KG1 (cell line): ENCODE measurements around the gene HOXC13.

Source experiments
- DNase-seq: peaks from one replicate; lab custom pipeline; 2025; lab: John Stamatoyannopoulos, UW

The HOXC13 gene

DNA sequence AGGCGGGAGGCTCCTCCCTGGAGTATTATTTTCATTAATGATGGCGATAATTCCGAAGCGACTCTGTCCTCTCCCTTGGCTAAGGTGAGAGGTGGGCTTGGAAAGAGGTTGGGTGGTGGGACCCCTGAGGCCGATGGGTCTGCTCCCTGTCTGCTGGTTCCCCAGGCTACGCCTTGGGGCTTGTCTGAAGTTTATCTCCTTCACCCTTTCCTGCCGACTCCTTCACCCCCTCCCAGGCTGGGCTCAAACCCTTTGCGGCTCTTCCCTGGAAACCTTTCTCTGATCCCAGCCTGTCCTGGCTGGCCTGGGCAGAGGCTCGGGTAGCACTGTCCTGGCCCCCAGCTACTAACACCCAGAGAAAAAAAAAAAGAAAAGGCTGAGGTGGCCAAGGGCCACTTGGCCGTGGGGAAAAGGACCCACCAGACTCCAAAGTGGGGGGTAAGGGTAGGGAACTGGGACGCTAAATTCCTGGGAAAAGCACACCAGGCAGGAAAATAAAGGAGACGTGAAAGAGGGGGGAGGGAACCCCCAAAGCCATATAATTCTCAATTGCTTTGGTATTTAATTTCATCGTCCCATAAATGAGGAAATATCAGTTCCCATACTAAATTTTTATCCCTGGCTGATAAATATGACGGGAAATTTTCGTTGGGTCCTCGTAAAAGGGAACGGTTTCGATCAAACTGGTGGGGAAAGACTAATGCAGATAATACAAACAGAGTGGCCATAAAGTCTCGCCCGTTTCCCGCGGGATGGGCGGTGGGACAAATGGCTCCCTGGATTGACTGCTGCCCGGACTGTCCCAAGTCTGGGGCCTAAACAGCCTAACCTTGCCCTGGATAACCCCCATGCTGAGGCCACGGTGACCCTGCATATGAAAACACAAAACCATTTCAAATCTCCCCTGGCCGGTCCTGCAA is 44.3 kb downstream of the HOXC13 start:
- DNase-seq, result no peak

DNA sequence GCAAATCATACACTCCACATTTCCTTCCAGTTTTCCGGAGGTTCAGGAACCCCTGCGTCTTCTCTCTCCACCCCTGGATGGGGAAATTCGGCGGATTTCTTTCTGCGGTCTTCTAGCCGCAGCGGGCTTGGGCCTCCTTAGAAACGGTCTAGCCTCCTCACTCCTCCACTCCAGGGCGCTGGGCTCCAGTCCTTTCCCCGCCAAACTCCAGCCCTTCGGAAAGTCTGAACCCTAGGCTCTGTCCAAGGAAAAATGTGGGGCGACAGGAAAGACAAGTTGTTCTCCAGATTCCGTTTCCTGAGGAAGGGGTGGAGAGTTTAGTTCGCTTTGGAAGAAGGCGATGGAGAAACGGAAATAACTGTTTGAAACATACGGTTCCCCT is 44.9 kb downstream of the HOXC13 start:
- DNase-seq, result no peak

DNA sequence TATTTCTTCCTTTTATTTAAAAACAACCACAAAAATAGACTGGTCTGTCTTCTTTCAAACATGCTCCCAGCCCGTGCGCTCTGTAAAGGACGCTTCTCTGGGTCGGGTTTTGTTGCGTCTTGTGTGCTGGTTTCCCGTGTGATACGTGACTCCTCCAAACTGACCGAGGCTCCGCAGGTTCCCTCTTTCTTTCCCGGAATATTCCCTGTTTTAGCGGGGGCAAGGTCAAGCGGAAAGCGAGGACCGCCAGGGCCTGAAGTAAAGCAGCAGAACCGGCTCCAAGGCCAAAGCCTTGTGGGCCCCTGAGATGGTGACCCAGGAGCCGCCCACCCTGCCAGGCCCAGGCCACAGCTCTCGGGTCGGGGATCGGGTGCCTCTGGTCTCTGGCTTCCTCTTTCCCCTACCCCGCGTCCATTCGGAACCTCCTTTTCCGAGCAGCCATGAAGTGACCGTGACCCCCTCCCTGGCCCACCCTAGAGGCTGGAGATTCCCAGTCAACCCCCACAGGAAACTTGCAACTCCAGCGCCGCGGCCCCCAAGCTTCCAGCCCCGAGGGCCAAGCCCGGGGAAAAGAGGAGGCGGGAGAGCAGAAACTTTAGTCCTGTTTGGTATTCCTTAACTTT is 45.4 kb downstream of the HOXC13 start:
- no peak for DNase-seq

DNA sequence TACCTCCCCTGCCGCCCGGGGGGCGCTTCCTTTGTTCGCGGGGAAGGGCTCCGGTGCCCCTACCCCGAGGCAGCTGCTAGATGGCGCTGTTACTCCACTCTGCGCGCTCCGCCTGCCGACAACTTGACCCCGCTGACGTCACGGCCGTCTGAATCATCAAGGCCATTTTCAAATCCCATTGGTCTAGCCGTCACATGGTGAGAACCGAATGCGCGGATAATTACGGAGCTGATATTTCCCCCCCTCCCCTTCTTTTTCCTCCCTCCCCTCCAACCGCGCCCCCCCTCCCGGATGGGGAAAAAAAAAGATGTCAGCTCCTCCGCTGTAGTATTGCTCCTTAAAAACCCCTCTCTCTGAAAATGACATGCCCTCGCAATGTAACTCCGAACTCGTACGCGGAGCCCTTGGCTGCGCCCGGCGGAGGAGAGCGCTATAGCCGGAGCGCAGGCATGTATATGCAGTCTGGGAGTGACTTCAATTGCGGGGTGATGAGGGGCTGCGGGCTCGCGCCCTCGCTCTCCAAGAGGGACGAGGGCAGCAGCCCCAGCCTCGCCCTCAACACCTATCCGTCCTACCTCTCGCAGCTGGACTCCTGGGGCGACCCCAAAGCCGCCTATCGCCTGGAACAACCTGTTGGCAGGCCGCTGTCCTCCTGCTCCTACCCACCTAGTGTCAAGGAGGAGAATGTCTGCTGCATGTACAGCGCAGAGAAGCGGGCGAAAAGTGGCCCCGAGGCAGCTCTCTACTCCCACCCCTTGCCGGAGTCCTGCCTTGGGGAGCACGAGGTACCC is 46.5 kb downstream of the HOXC13 start, which contains the start of gene HOXC10:
TSS of gene HOXC10 (plus strand) at position 246 of the 791 bp plus-strand sequence. CDS start at position 360, 114 bp downstream.
- DNase-seq, result no peak

DNA sequence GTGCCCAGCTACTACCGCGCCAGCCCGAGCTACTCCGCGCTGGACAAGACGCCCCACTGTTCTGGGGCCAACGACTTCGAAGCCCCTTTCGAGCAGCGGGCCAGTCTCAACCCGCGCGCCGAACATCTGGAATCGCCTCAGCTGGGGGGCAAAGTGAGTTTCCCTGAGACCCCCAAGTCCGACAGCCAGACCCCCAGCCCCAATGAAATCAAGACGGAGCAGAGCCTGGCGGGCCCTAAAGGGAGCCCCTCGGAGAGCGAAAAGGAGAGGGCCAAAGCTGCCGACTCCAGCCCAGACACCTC is 47.0 kb downstream of the HOXC13 start:
- no peak for DNase-seq

DNA sequence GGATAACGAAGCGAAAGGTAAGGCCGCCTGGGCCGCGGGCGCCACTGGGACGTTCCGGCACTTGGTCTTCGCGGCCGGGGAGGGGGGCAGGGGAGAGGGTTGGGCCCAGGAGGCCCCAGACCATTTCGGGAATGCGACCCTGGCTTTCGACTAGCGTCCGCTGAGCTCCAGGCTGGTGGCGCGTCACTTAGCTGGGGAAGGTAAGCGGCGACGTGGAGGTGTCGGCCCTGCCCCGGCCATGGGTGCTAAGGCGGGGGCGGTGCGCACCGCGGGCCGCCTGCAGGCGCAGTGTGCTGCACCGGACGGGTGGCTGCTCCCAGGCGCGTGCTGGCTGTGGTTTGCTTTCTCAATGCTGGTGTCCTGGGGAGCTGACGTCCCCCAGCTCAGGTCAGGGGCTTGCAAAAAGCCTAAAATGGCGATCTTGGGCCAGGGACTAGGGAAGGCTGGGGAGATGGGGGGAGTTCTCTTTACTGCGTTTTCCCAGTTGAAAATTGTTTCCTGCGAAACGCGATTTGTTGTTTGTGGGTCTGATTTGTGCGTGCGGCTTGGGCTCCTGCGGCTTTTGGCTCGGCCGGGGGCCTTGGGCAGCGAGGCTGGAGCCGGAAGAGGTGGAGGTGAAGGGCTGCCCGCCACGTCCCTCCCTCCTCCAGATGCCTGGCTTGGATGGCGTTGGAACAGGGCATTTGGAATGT is 47.5 kb downstream of the HOXC13 start:
- no peak for DNase-seq

DNA sequence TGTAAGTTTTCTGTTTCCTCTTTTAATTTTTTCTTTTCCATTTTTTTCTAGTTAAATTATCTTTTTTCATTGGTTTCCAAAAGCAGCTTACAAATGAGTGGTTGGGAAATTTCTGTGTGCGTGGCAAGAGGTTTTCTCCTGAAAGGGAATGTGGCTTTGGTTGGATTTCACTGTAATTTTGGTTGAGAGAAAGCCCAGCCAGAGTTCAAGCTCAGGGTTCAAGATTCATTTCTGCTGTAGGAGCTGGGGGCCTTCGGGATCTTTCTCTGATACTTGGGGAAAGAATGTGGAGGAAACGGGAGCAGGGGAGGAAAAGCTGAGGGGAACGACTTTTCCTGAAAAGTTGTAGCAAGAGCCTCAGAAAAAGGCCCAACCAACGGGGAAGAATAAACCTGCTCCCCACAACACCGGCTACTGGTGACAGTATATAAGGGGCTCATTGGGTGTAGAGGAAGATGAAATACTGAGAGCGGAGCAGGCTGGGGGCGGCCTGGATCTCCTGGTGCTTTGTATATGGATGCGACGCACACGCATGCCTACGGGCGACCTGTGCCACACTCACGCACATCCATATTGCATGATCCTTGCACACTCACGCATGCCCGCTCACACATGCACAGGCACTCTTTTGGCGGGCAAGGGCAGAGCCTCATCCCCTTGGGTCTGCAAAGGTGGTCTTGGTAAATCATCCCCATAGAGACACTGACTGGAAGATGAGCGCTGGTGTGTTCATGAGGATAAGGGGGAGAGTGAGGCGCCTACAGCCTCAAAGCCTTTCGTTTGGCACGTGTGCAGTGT is 48.3 kb downstream of the HOXC13 start:
- DNase-seq, result no peak

DNA sequence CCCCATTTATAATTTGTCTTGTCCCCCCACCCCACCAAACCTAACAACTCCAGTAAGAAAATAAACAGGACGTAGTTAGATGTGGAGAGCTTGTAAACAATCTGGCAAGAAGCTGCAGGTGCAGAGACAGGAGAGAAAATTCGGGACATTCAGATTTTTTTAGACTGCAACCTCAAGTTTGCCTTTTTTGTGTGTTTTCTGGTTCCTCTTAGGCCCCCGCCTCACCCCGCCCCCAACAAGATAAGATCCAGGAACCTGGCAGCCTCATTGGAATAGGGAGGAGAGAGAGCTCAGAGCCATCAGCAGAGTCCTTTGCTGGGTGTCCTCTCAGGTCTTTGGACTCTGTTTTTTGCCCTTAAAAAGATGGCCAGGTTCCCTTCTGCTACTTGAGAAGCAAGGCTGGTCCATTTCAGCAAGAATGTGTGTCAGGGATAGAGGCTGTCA is 49.2 kb downstream of the HOXC13 start:
- DNase-seq, result no peak

DNA sequence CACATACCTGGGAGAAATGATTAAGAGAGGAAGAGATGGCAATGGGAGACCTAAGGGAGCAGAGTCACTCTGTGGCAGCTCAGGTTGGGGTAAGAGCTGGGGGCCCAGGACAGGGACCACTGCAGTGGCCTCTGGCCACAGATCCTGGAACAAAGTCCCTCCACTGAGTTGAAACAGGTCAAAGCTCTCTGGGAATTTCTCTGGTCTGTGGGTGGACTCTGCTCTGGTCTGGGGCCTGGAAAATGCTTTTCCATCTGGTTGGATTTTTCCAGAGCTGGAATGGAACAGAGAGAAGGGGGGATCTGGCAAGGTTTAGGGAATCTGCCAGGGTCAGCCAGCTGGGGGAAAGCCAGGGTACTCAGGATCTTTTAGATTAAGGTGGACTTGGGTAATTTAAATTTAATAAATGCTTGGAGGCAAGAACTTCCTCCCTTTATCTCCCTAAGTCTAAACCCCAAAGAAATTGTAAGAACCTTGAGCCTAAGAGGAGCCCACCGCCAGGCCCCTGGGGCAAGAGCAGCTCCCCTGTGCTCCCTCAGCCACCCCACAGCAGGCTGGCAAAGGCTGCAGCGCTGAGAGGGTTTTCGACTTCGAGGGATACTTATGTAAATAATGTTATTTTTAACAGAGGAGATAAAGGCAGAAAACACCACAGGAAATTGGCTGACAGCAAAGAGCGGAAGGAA is 50.1 kb downstream of the HOXC13 start:
- no peak for DNase-seq

DNA sequence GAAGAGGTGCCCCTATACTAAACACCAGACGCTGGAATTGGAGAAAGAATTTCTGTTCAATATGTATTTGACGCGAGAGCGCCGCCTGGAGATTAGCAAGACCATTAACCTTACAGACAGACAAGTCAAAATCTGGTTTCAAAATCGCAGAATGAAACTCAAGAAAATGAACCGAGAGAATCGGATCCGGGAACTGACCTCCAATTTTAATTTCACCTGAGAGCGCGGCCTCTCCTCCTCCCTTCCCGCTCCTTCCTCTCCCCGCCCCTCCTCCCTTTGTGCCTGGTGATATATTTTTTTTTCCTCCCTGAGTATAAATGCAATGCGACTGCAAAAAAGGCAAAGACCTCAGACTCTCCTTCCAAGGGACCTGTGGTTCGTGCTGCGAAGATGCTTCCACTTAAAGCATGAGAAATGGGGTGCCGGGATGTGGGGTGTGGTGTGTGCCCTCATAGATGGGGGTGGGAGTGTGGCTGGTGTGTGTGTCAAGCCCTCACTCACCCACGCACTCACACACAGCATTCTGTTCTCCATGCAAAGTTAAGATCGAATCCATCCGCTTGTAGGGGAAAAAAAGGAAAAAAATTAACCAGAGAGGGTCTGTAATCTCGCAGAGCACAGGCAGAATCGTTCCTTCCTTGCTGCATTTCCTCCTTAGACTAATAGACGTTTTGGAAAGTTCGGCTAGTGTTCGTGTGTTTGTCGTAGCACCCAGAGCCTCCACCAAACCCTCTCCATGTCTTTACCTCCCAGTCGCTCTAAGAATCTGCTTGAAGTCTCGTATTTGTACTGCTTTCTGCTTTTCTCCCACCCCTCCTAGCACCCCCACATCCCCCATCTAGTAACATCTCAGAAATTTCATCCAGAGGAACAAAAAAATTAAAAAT is 50.8 kb downstream of the HOXC13 start:
- no peak for DNase-seq

DNA sequence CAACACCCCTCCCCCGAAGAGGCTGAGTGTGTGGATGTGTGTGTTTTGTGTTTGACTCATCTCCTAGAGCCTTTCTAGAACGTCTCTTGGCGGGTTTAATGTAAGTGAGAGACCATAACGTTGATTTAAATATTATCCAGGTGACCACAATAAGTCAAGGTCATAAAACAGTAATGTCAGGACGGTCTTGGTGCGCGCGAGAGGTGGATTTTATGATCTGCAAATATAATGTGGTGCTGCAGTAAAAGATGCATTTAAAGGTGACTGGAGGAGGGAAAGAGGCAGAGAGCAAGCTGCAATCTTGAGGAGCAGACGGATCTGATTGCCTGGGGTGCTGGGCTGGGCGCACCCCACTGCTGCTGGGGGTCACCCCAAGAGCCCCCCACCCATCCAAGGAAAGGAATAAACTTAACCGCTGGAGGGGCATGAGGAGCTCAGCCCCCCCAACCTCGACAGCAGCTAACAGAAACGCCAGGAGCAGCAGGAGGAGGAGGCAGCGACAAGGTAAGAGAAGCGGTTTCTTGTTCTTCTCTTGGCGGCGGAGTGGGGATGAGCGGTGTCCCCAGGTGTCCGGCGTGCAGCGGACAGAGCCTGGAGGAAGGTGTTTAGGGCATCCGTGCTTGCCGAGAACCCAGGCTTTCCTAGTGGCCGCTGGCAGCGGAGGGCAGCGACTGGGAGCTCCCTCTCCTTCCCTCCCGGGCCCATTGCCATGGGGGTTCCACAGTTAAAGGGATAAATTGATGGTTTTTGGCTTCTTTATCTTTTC is 51.9 kb downstream of the HOXC13 start:
- DNase-seq, result no peak

DNA sequence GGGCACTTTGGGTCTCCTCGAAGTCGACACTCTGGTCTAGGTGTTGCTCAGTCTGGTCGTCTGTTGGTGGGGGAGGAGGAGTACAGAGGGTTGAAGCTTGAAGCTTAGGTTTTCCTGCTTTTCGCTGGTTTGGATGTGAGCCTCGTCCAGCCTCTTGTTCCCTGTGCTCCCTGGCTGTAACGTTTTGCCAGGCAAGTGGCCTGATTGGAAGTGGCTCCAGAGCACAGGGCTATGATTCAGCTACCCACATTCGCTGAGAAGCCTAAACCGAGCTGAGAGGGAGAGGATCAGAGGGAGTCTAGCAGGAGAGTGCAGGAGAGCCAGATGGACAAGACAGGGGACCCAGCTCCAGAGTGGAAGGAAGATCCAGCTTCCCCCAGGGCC is 52.4 kb downstream of the HOXC13 start:
- DNase-seq, result no peak

DNA sequence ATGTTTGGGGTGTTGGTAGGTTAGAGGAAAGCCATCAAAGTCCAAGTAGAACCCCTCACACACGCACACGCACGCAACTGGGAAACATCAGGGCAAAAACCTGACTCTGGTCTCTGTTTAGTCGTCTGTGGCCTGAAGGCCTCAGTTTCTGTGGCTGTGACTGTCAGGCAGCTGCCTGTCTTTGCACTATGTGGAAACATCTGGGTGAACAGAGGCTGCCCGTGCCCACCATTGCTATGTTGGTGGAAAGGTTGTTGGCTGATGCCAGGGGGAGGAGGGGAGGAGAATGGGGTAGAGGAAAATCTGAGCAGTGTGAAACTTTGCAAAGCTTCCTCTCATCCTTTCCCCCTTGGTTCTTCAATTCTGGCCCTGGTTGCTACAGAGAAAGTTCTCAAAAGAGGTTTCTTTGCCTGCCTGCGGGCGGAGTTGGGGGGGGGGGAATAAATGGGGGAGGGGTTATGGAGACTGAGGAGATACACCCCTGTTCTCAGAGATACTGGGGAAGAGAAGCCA is 53.8 kb downstream of the HOXC13 start:
- DNase-seq, result no peak

DNA sequence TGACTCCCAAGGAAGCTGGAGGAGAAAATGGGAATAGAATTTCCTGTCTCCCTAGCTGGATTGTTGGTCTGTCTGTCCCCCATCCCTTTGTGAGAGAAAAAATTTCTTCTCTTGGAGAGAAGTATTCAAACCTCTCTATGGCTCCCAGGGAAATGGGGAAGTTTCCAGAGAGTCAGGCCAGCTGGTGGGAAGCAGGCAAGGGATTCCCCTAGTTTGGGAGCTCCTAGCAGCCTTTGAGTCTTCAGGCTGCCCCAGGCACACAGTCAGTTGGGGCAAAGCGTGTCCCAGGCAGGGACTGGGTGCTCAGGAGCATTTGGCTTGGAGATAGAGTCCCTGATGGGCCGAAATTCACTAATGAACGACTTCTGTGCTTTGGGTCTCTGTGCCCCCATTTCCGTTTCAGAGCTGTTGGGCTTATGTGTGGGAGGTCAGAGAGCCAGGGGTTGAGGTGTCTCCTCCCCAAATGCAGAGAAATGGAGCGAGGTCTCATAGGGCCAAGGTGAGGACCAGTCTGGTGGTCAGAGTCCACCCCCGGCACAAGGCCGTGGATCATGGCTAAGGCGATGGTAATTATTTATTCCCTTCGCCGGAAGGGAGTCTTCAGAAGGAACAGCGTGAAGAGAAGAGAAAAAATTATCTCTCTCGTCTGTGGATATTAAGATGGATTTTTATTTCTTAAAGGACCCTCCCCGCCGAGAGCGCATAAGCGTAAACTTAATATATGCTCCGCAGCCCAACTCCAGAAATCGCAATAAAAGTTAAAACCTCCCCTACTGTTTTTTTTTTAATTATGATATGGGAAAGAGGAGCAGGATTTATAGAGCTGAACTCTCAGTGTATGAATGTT is 54.8 kb downstream of the HOXC13 start:
- no peak for DNase-seq

DNA sequence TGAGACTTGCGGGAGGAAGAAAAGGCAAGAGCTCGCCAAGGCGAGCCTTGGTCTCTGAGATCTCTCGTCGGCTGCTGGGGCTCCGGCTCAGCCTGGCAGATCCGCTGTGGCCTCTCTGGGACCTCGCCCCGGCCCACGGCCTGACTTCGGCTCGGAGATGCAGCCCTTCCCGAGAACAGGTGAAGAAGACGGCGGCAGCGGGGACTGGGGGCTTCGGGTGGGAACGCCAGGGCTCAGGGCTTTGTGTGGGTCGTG is 55.3 kb downstream of the HOXC13 start:
- no peak for DNase-seq

DNA sequence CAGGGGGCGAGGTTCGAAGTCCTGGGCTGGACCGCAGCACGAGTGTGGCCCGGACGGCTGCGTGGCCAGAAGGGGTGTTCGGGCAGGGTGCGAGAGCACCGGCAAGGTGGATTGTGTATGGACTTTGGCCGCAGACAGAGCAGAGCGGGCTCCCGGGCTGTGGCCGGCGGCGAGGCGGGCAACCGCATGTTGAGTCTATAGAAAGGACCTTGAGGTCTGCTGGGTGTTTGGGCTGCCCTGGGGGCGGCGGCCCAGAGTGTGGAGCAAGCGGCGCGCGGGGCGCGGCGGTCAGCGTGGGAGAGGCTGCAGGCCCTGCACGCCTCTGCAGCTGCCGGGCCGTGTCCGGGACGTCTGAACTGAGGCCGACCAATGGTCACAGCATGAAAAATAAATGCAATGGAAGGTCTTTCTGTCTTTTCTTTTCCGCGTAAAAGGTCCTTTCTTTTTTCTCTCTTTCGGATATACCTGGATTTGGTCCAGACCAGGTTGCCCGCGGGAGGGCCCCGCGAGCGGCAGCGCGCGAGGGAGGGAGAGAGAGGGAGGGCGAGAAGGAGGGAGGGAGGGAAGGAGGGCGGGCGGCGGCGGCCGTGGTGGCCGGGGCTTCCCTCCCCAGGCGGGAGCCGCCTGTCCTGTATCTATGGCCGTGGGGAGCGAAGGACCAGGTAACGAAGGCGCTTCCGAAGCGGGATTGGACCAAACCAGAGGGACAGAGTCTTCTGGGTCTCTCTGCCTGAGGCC is 55.8 kb downstream of the HOXC13 start:
- no peak for DNase-seq

DNA sequence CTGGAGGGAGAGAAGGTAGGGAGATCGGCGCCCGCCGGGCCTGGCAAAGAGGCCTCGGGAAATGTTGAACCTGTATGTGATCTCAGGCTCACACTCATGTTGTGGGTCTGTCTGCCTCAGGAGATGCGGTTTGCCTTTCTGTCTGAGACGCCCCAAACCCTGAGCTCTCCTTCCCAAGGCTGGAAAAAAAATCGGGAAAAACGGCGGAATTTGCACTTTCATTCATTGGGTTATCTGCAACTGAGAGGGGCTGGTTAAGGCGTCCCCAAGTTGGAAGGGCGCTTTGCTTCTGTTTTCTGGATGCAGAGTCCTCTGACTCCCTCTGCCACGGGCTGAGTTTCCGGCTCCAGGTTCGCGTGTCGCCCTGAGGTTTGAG is 56.4 kb downstream of the HOXC13 start:
- no peak for DNase-seq
